Measurements from ENCODE around the gene SPRYD7.

Gene SPRYD7

DNA sequence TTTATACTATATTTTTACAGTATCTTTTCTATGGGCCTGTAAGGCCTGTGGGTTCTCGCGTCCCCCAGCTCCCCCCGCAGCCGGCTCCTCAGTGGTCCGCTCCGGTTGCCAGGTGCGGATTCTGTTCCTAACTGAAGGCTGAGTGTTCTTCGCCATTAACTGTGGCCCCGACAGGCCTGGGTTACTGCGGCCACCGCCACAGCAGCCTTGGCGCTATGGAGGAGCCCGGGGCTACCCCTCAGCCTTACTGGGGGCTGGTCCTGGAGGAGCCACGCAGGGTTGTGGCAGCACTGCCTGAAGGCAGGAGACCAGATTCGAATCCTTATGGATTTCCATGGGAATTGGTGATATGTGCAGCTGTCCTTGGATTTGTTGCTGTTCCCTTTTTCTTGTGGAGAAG is 45.8 kb downstream of the SPRYD7 start:
- peak; percentile 10 for DNase-seq (ENCODE audit: extremely low read depth, insufficient read length)
- no peak overlapping the region for H3K4me3 ChIP-seq (replicated peaks; ENCODE audit: low read depth, low read length)
- no peaks in the 10 kb centered on the region for H3K36me3 ChIP-seq (ENCODE audit: control insufficient read depth, insufficient read depth, low read length)
- no peak for TF ChIP-seq CTCF (IDR thresholded peaks at IDR 0.05; ENCODE audit: insufficient read depth, low read length, poor library complexity, severe bottlenecking)
- no peaks in the 10 kb centered on the region for H3K27me3 ChIP-seq (replicated peaks; ENCODE audit: control insufficient read depth, insufficient read depth, low read length)

GRCh38 chr13:49878682-49879081 is 57.5 kb downstream of the SPRYD7 start:
- H3K36me3 ChIP-seq (ENCODE audit: control insufficient read depth, insufficient read depth, low read length) = no peaks in the 10 kb centered on the region
- TF ChIP-seq CTCF (IDR thresholded peaks at IDR 0.05; ENCODE audit: insufficient read depth, low read length, poor library complexity, severe bottlenecking) = no peak
- no peak overlapping the region for H3K4me3 ChIP-seq (replicated peaks; ENCODE audit: low read depth, low read length)
- DNase-seq (ENCODE audit: extremely low read depth, insufficient read length) = no peak
- H3K27me3 ChIP-seq (replicated peaks; ENCODE audit: control insufficient read depth, insufficient read depth, low read length) = no peaks in the 10 kb centered on the region

GRCh38 chr13:49877629-49878218 is 58.4 kb downstream of the SPRYD7 start:
- Histone ChIP-seq H3K36me3 (ENCODE audit: control insufficient read depth, insufficient read depth, low read length) (no peaks in the 10 kb centered on the region), H3K27me3 (replicated peaks; ENCODE audit: control insufficient read depth, insufficient read depth, low read length) (no peaks in the 10 kb centered on the region), H3K4me3 (replicated peaks; ENCODE audit: low read depth, low read length) (no peak overlapping the region)
- no peak for TF ChIP-seq CTCF (IDR thresholded peaks at IDR 0.05; ENCODE audit: insufficient read depth, low read length, poor library complexity, severe bottlenecking)
- DNase-seq (ENCODE audit: extremely low read depth, insufficient read length) = no peak

DNA sequence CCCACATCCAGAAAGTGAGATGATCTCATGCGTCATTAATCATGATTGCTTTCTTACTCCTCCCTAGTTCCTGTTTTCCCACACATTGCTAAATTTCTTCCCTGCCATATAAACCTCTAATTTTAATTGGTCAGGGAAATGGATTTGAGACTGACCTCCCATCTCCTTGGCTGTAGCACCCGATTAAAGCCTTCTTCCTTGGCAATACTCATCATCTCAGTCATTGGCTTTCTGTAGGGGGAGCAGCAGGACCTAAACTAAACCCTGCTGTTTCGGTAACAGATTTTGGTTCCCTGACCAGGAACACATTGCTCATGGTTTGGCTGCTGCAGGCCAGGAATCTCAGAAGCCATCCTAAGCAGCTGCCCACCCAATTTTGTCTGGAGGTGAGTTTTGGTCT is 61.7 kb downstream of the SPRYD7 start:
- TF ChIP-seq CTCF (IDR thresholded peaks at IDR 0.05; ENCODE audit: insufficient read depth, low read length, poor library complexity, severe bottlenecking) = no peak
- DNase-seq (ENCODE audit: extremely low read depth, insufficient read length) = no peak
- Histone ChIP-seq H3K4me3 (replicated peaks; ENCODE audit: low read depth, low read length) (no peak overlapping the region), H3K27me3 (replicated peaks; ENCODE audit: control insufficient read depth, insufficient read depth, low read length) (no peaks in the 10 kb centered on the region), H3K36me3 (ENCODE audit: control insufficient read depth, insufficient read depth, low read length) (no peaks in the 10 kb centered on the region)

DNA sequence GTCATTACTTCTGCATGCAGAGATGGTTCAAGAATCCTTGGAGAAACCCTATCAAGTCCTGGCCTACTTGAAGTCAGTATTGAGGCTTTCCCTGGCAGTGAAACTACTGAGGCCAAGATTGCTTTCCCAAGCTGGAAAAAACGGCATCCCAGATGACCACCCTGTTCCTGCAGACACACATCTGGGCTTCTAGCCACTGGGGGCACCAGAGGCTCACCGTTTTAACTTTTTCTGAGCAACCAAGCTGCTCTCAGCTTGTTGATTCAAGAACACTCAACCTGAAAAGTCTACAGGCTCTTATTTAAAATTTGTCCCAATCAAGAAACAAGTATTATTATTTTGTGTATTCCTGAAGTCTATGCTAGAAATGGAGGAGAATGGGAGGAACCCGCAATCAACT is 66.6 kb downstream of the SPRYD7 start:
- DNase-seq (ENCODE audit: extremely low read depth, insufficient read length) = no peak
- peak; percentile 51 for TF ChIP-seq CTCF (IDR thresholded peaks at IDR 0.05; ENCODE audit: insufficient read depth, low read length, poor library complexity, severe bottlenecking)
- H3K4me3 ChIP-seq (replicated peaks; ENCODE audit: low read depth, low read length) = no peak overlapping the region
- no peaks in the 10 kb centered on the region; the same call in 1 of the 2 replicates for H3K27me3 ChIP-seq (replicated peaks; ENCODE audit: control insufficient read depth, insufficient read depth, low read length)
- no peaks in the 10 kb centered on the region for H3K36me3 ChIP-seq (ENCODE audit: control insufficient read depth, insufficient read depth, low read length)

DNA sequence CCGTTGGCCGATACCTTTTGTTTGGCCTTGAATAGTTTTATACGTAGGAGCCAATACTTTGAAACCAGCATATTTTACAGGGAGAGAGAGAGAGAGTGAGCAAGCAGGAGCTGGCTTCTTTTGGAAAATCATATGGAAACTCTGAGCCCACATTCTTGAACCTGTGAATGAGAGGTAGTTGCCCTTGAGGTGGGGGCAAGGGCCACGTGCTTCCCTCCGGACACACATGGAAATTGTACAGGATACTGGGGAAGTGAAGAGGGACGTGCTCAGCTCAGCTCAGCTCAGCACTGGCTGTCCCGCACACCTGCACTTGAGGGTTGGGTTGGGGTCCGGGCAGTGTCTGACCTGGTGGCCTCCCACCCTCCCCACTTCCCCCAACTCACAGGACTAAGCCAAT is 68.3 kb downstream of the SPRYD7 start:
- Histone ChIP-seq H3K27me3 (replicated peaks; ENCODE audit: control insufficient read depth, insufficient read depth, low read length) (no peaks in the 10 kb centered on the region; the same call in 1 of the 2 replicates), H3K4me3 (replicated peaks; ENCODE audit: low read depth, low read length) (no peak overlapping the region), H3K36me3 (ENCODE audit: control insufficient read depth, insufficient read depth, low read length) (no peaks in the 10 kb centered on the region)
- no peak for TF ChIP-seq CTCF (IDR thresholded peaks at IDR 0.05; ENCODE audit: insufficient read depth, low read length, poor library complexity, severe bottlenecking)
- no peak for DNase-seq (ENCODE audit: extremely low read depth, insufficient read length)
